Stimulated activated CD8-positive, alpha-beta memory T cell treated with anti-CD3 and anti-CD28 coated beads, Interleukin-7, amount 100 ng/mL, for 48 hours (primary cell): Measurements from ENCODE around the gene KCNMB2.
"Not testable (repeated sequence)": the region's sequence is repeated elsewhere in the genome, so short reads cannot be mapped to it uniquely, and the experiment has no call there.

Source experiments
- DNase-seq, 2 donors: peaks; one replicate each; pipeline ENCODE4 v3.0.0-alpha.2; 2020; ENCODE audit warnings: low read depth in 1 of 2; ENCODE audit errors: extremely low read depth in 1 of 2

The KCNMB2 gene

GRCh38 chr3:178847190-178847589 is 311.0 kb downstream of the KCNMB2 start:
- DNase-seq: no peak

- no peak for DNase-seq
These were observed 313.1 kb downstream of the KCNMB2 start for GRCh38 chr3:178849199-178849910.

DNA sequence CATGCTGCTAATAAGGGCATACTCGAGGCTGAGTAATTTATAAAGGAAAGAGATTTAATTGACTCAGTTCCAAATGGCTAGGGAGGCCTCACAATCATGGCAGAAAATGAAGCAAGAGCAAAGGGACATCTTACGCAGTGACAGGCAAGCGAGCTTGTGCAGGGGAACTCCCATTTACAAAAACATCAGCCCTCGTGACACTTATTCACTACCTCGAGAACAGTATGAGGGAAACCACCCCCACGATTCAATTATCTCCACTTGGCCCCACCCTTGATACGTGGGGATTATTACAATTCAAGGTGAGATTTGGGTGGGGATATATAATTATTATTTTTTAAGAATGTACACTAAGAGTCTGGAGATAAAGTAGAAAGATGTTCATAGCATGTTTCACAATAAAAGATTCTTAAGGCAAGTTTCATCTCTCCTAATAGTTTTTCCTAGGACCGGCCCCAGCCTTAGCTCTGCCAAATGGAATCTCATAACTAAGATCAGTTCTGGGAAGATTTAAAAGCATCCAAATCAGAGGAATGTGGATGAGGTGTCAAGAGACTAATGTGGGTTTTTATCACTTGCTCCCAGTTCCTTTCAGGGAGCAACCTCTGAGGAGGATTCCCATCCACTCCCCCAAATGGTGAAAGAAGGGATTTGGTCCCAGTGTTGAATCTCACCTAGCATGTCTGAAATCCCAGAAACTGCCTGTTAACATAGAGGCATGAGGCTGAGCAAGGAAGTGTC is 314.4 kb downstream of the KCNMB2 start:
- no peak for DNase-seq

DNA sequence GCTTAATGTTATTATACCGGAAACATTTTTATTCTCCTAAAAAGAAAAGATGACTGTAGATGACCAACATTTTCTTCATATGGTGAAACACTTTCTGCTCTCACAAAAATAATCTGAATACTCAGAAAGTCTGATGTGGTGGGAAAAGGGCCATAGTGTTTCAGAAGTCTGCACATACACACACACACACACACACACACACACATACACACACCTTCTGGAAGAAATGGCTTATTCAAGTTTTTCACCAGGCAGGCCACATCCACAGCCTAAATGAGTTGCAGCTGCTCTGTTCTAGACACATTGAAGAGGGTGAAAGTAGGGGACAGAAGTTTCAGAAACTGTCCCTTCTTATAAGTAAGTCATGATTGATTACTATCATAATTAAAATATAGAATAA is 315.3 kb downstream of the KCNMB2 start:
- DNase-seq: no peak

DNA sequence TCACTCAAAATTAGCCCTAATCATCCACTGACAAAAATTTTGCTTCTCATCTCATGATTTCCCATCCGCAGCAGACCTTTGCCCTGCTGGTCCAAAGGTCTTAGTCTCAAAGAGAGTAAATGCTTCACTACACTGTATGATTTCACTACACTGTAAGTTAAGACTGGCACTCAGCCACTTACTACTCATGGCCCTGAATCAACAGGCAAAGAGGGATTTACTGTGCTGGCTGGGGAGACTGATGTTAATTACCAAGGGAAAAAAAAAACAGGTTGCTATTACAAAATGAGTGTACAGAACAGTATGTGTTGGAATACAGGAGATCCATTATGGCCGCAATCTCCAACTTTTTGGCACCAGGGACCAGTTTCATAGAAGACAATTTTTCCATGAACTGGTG is 320.6 kb downstream of the KCNMB2 start:
- DNase-seq: no peak

- no peak for DNase-seq
These were observed 323.1 kb downstream of the KCNMB2 start for GRCh38 chr3:178859386-178859785.

DNA sequence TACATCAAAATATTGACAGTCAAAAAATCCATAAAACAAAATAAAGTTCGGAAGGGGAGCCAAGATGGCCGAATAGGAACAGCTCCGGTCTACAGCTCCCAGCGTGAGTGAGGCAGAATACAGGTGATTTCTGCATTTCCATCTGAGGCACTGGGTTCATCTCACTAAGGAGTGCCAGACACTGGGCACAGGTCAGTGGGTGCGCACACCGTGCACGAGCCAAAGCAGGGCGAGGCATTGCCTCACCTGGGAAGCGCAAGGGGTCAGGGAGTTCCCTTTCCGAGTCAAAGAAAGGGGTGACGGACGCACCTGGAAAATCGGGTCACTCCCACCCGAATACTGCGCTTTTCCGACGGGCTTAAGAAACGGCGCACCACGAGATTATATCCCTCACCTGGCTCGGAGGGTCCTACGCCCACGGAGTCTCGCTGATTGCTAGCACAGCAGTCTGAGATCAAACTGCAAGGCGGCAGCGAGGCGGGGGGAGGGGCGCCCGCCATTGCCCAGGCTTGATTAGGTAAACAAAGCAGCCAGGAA is 323.7 kb downstream of the KCNMB2 start:
- DNase-seq: not testable (repeated sequence)

DNA sequence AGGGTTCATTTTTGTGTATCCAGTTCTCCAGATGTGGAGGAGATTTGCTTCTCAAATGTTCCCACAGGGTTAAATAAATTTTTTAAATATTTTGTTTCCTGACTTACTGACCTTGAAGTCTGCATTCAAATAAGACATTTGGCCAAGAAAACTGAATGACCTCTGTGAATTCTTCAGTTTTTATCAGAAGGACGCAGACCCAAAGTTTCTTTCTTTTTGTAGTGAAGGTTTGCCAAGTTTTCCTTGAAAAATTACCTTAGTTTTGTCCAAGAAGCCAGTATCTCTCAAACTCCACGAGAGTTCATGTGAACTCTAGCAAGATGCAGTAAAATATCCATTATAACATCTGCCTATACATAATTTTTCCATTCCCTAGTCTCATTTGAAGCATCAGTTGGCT is 332.4 kb downstream of the KCNMB2 start:
- DNase-seq: no peak

GRCh38 chr3:178870085-178870484 is 333.8 kb downstream of the KCNMB2 start:
- no peak for DNase-seq

- no peak for DNase-seq
These were observed 338.9 kb downstream of the KCNMB2 start for GRCh38 chr3:178875157-178875556.

DNA sequence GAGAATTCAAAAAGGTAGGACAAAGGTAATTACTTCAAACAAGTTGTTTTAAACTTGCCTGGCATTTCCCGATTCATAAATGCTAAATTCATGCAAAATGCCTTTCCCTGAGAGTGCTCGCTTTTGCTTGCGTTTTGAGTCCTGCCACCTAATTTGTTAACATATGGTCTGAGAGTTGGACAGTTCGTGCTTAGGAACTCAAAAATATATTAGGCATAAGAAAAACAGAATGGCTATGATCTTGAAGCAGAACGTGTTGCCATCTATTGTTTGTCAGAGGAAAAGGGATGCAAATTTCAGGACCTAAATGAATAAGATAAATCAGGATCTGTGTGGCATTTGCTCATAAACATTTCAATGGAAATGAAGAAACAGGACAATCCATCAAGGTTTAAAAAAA is 339.6 kb downstream of the KCNMB2 start:
- no peak for DNase-seq

GRCh38 chr3:178880274-178880673 is 344.0 kb downstream of the KCNMB2 start:
- DNase-seq: no peak
